HG03520 (cell line): ENCODE data around the gene ITSN2.

Experiments
- ATAC-seq: cut with Tn5 transposase; IDR thresholded peaks from one replicate; pipeline ENCODE4 v1.9.1; 2021; ENCODE audit warnings: mild to moderate bottlenecking, moderate library complexity; ENCODE audit not compliant: unreplicated experiment

The ITSN2 gene

DNA sequence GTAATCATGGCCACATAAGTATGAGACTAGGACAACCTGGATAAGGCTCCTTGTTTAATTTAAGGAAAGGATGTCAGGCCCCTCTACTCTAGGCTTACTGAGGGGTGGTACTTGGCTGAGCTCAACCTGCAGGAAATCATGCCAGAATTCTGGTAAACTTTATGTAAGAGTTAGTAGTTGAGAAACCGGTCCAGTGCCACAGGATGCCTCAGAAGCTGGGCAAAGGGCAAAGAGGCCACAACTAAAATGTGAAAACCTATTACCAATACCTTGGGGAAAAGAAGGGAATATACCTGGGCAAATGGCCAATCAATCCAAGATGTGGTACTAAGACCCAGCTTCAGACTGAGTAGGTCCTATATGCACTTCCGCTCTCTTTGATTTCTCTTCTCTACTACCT is 86.7 kb downstream of the ITSN2 start:
- no peak for ATAC-seq

DNA sequence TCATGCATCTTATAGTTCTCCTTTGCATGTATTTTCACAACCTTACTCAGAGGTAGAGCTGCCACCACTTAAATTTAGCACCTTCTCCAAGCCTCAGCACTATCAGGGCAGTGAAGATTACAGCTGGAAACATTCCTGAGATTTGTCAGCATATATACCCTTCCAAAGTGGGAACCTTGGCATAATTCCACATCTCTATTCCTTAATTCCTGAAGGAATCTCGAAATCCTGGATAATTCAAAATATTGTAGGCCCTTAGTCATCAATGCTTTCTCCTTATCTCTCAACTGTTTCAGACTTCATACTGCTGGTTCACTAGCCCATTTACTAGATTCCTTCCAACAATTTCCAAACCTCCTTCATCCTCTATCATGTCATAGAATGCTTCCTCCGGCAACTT is 87.4 kb downstream of the ITSN2 start:
- ATAC-seq = no peak

DNA sequence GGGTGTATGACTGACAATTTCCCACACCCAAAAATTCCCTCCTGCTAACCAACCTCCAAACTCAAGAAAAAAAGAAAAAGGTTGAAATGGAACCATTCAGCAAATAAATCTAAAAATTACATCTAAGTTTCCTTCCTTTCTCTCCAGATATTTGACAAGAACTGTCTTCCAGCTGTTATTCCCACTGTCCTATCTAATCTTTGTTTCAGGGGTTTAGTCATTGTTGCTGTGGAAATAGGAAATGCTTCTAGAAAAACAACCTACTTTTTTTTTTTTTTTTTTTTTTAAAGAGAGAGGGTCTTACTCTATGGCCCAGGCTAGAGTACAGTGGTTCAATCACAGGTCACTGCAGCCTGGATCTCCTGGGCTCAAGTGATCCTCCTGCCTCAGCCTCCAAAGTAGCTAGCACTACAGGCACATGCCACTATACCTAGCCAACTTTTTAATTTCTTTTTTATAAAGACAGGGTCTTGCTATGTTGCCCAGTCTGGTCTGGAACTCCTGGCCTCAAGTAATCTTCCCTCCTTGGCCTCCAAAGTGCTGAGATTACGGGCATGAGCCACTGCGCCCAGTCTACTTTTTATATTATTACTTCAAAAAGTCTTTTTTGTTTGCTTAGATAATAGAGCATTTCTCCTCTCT is 88.1 kb downstream of the ITSN2 start:
- ATAC-seq = no peak

- no peak for ATAC-seq
Measured at GRCh38 chr2:24269265-24269664, 91.1 kb downstream of the ITSN2 start.

DNA sequence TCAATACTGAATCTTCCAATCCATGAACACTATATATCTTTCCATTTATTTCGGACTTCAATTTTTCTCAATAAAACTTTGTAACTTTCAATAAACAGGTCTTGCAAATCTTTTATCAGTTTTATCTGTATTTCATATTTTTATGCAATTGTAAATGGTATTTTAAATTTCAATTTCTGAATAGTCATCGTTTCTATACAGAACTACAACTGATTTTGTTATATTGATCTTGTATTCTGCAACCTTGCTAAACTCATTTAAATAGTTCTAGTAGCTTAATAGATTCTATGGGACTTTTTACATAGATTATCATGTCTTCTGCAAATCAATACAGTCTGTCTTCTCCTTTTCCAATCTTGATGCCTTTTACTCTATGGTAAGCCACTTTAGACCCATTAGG is 95.1 kb downstream of the ITSN2 start:
- no peak for ATAC-seq

GRCh38 chr2:24262421-24262970 is 97.8 kb downstream of the ITSN2 start:
- no peak for ATAC-seq

DNA sequence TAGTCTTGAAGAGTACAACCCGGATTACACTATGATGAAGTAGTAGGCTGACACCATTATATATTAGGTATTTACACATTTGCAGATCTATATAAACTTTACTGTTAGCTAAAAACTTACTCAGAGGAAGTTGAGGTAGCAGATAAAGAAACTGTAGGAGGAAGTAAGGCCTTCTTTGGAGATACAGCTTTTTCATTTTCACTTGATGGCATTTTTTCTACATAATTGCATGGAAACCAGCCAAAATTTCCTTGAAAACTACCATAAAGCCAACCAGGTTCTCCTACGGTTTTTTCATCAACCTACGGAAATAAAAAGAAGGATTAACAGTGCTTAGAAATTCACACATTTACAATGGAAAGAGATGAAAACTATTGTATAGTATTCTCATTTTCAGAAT is 98.9 kb downstream of the ITSN2 start:
- no peak for ATAC-seq

DNA sequence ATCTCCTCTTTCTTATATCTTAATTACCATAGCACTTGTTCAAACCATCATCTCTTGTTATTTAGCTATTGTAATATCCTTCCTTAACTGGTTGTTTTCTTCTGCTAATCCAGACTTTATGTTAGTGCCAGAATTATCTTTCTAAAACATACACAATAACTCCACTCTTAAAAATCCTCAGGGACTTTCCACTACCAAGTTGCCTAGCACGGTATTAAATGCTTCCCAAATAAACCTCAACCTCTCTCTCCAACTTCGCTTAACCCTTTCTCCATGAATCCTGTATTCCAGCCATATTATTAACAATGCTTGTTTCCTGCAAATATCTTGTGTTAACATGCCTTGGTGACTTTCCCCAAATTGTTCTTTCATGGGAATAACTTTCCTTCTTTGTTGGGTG is 101.0 kb downstream of the ITSN2 start:
- no peak for ATAC-seq

GRCh38 chr2:24258718-24259117 is 101.6 kb downstream of the ITSN2 start:
- no peak for ATAC-seq

DNA sequence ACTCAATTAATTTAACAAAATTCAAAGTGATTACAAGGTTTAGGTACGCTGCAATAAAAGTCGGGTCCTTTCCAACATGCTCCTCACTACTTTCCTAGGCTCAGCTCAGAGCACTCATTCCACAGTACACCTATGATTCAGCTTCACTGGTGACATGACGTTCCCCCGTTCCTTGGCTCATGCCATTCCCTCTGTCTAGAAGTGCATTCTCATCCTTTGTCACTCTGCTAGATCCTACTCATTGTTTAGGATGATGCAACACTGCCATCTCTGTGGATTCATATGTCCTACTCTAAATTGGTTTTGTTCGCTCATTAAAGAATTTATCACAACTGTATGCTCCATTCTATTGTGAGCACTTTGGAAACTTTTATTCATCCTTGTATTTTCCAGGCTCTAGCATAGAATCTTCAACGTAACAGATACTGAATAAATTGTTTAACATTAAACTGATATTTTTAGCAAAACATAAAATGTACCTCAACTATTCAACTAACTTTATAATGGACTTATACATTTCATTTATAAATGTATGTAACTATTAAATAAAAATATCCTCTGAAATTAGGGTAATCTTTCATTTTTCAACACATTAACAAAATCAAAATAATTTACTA is 106.9 kb downstream of the ITSN2 start:
- no peak for ATAC-seq

GRCh38 chr2:24247592-24247991 is 112.7 kb downstream of the ITSN2 start:
- ATAC-seq = no peak

DNA sequence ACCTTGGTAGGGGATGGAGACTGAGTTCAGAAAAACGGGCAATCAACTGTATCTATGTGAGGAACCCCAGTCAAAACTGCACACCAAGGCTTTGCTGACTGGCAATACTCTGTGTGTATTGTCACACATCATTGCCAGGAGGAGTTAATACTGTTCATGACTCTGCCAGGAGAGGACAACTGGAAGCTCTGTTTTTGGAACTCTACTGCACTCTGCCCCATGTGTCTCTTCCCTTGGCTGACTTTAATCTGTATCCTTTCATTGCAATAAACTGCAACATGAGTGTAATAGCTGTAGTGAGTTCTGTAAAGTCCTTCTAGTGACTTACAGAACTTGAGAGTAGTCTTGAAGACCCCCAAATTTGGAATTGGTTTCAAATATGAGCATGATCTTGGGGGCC is 113.2 kb downstream of the ITSN2 start:
- ATAC-seq = no peak

- no peak for ATAC-seq
Measured at GRCh38 chr2:24245986-24246776, 114.2 kb downstream of the ITSN2 start.

DNA sequence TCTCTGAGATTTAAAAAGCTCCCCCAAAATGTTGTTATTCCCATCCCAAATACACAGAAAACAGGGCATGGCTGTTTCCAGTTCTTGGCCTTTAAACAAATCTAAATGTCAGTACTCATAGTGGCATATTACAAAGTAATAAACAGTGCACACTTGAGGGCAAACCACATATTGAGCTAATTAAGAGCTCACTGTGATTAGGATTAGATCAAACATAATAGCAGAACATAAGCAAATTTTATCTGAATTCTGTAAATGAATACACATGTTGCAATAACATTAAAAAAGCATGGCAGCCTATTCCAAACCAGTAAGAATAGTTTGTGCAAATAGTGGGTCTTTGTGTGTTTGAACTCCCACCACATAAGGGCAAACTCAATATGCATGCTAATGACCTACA is 118.8 kb downstream of the ITSN2 start:
- no peak for ATAC-seq

DNA sequence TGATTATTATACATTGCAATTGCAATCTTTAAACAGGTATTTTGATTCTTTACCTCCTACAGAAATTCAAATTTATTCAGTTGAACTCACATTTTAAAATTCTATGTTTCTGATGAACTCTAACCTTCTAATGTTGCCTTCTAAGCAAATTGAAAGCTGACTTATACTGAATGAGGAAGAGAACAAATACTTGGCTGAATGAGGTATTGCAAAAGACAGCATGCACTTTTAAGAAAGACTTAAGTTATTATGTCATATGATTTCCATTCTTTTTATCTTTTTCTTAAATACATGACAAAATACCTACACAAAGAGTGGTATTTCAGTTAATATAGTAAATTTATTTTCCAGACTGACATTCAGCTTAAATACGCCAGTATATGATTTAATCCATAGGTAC is 120.8 kb downstream of the ITSN2 start:
- ATAC-seq = no peak

DNA sequence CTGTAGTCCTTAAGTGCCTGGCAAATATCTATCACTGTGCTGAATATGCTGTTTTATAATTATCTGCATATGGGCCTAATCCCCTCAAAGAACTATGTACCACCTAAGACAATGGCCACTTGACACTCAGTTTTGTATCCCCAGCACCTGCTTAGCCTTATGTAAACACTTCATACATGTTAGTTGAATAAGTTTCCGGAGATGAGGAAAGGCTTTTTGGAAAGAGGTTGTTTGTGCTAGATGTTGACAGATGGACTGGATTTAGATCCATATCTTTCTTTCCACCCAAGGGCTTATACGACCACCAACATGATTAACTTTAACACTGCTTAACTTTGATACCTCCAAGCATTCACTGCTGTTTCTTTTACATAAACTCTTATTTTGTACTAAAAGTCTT is 122.2 kb downstream of the ITSN2 start:
- no peak for ATAC-seq

GRCh38 chr2:24237313-24237712 is 123.0 kb downstream of the ITSN2 start:
- no peak for ATAC-seq

GRCh38 chr2:24233321-24233720 is 127.0 kb downstream of the ITSN2 start:
- no peak for ATAC-seq

DNA sequence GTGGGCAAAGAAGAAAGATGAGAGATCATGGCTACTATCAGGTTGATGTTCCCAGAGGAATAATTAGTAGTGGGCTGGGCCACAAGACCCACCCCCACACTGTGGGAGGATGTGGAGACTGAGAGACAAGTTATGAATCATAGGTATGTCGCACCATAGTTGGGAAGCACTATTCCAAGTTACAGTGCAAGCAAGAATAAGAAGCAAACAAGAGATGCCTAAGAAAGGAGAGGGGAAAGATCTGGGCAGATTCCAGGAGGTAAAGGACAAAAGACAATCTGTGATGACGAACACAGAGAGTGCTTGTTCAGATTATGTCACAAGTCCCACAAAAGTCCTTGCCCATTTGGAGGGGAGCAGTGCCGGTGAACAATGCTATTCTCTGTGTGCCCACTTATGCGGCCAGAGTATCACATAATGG is 128.9 kb downstream of the ITSN2 start:
- ATAC-seq = no peak

- ATAC-seq = no peak
Measured at GRCh38 chr2:24228470-24228869, 131.9 kb downstream of the ITSN2 start.

- no peak for ATAC-seq
Measured at GRCh38 chr2:24225499-24226242, 134.7 kb downstream of the ITSN2 start.
